Activated CD4-positive, alpha-beta memory T cell treated with anti-CD3 and anti-CD28 coated beads, Interleukin-2, amount 10 ng/mL, durations not matched to agents 7 days and 5 days (primary cell): ENCODE measurements around the gene ALKBH8. TPM values are rescaled to one million over a fixed set of nuclear protein-coding genes. Genes with fewer than 3 reads are reported as not detected.

Experiments used
- total RNA-seq, 2 experiments: library from RNA; stranded (reverse); gene quantifications; one replicate each; pipeline ENCODE4 v1.2.3, GENCODE V29; 2021

The ALKBH8 gene
- total RNA-seq, 2 experiments from 2014 or later: 7.7 to 8.4 TPM

Other genes starting within 250 kb of the ALKBH8 start
- gene CWF19L2, start 107.9 kb downstream of the ALKBH8 start, total RNA-seq: 10 to 100 TPM; 12.3 to 14.2 TPM
- gene ELMOD1, start 25.4 kb upstream of the ALKBH8 start, total RNA-seq: not detected
- not detected for gene SLN, start 146.3 kb upstream of the ALKBH8 start, total RNA-seq